Smooth muscle cell (in vitro differentiated cells): ENCODE measurements around the gene ARAP3. TPM values are rescaled to one million over a fixed set of nuclear protein-coding genes. Genes with fewer than 3 reads are reported as not detected.

Experiments
- DNase-seq: peaks from one replicate; lab custom pipeline; 2025; ENCODE audit not compliant: unreplicated experiment; lab: John Stamatoyannopoulos, UW
- H2AFZ ChIP-seq: fragments of 200-600 bp; sonication (generic); 2 replicates; pipeline ENCODE4 v1.6.0; 2016; ENCODE audit warnings: antibody characterized with exemption, low read depth, mild to moderate bottlenecking
- H3F3A ChIP-seq: fragments of 200-600 bp; sonication (generic); 2 replicates; pipeline ENCODE4 v1.6.0; 2017; ENCODE audit warnings: antibody characterized with exemption, low read depth
- H3K27ac ChIP-seq: fragments of 200-600 bp; sonication (generic); 2 replicates; pipeline ENCODE4 v1.5.1; 2016; ENCODE audit warnings: low read depth, mild to moderate bottlenecking
- H3K27me3 ChIP-seq: fragments of 200-600 bp; sonication (generic); 2 replicates; pipeline ENCODE4 v1.6.1; 2016; ENCODE audit warnings: low read depth, mild to moderate bottlenecking
- H3K36me3 ChIP-seq: fragments of 200-600 bp; sonication (generic); 2 replicates; pipeline ENCODE4 v1.5.1; 2016; ENCODE audit warnings: low read depth
- H3K4me1 ChIP-seq: fragments of 200-600 bp; sonication (generic); 2 replicates; pipeline ENCODE4 v1.5.1; 2016; ENCODE audit warnings: low read depth
- H3K4me2 ChIP-seq: fragments of 200-600 bp; sonication (generic); 2 replicates; pipeline ENCODE4 v1.6.0; 2016; ENCODE audit warnings: mild to moderate bottlenecking
- H3K4me3 ChIP-seq: fragments of 200-600 bp; sonication (generic); 2 replicates; pipeline ENCODE4 v1.5.1; 2016; ENCODE audit warnings: mild to moderate bottlenecking
- H3K79me2 ChIP-seq: fragments of 200-600 bp; sonication (generic); 2 replicates; pipeline ENCODE4 v1.6.0; 2016; ENCODE audit warnings: low read depth, mild to moderate bottlenecking
- H3K9ac ChIP-seq: fragments of 200-600 bp; sonication (generic); 2 replicates; pipeline ENCODE4 v1.6.0; 2016; ENCODE audit warnings: low read depth
- H3K9me3 ChIP-seq: fragments of 200-600 bp; sonication (generic); replicated peaks from 2 replicates; pipeline ENCODE4 v1.5.1; 2016; ENCODE audit warnings: low read depth
- H4K20me1 ChIP-seq: fragments of 200-600 bp; sonication (generic); 2 replicates; pipeline ENCODE4 v1.6.0; 2016; ENCODE audit warnings: low read depth
- CTCF ChIP-seq: fragments of 200-600 bp; sonication (generic); IDR thresholded peaks from 2 replicates; pipeline ENCODE4 v1.5.1; 2017; ENCODE audit warnings: borderline replicate concordance, mild to moderate bottlenecking, antibody characterized with exemption; ENCODE audit not compliant: insufficient read depth, poor library complexity, severe bottlenecking
- WGBS: methylation state at CpG from one replicate; pipeline ENCODE4 v1.1.7; 2016; ENCODE audit warnings: low lambda C conversion rate; 5-methylcytosine and 5-hydroxymethylcytosine counted together
- polyA plus RNA-seq: library from polyadenylated mRNA; unstranded; fragments of >200 nt; fragmentation: Nextera tagmentation; extraction: Ambion mirVana; gene quantifications from 2 replicates; pipeline ENCODE4 v1.2.1, GENCODE V29; 2016
- total RNA-seq: library from RNA; depleted of rRNA; stranded (reverse); fragments of >200 nt; gene quantifications from 2 replicates; pipeline ENCODE4 v1.2.3, GENCODE V29; 2014

Gene ARAP3
- total and polyA plus RNA-seq, 2 experiments from 2014 or later, result 9.4 to 11.1 TPM

GRCh38 chr5:141711687-141712086 is 29.7 kb upstream of the ARAP3 start:
- Histone ChIP-seq H2AFZ (no peak overlapping the region), H3K4me3 (no peak overlapping the region), H3K27me3 (peaks cover under 1% of the 10 kb centered on the region), H3F3A (no peaks in the 10 kb centered on the region), H3K36me3 (no peaks in the 10 kb centered on the region), H3K4me1 (no peaks in the 10 kb centered on the region), H3K9ac (no peak overlapping the region), H3K27ac (no peak overlapping the region), H3K9me3 (no peaks in the 10 kb centered on the region), H3K79me2 (no peaks in the 10 kb centered on the region), H4K20me1 (no peaks in the 10 kb centered on the region), H3K4me2 (no peak overlapping the region)
- DNase-seq, result no peak
- no peak for TF ChIP-seq CTCF
- 92% methylated on average over 6 of the region's 6 CpGs for WGBS

- Histone ChIP-seq H2AFZ (no peak overlapping the region), H3K4me1 (no peaks in the 10 kb centered on the region), H3K79me2 (no peaks in the 10 kb centered on the region), H3K4me3 (no peak overlapping the region), H3K9ac (no peak overlapping the region), H3K27me3 (peaks cover 16% of the 10 kb centered on the region), H3K27ac (no peak overlapping the region), H3F3A (no peaks in the 10 kb centered on the region), H3K9me3 (no peaks in the 10 kb centered on the region), H4K20me1 (no peaks in the 10 kb centered on the region), H3K36me3 (no peaks in the 10 kb centered on the region), H3K4me2 (no peak overlapping the region)
- no peak for DNase-seq
- TF ChIP-seq CTCF, result no peak
- 74% methylated on average over 6 of the region's 6 CpGs for WGBS
Measured at GRCh38 chr5:141709699-141710267, 27.8 kb upstream of the ARAP3 start.

GRCh38 chr5:141708016-141708415 is 26.0 kb upstream of the ARAP3 start:
- H3K79me2 ChIP-seq, result no peaks in the 10 kb centered on the region
- peaks cover 34% of the 10 kb centered on the region for H3K27me3 ChIP-seq
- no peak for DNase-seq
- 90% methylated on average over 9 of the region's 9 CpGs for WGBS
- no peaks in the 10 kb centered on the region for H3K9me3 ChIP-seq
- no peak overlapping the region for H3K9ac ChIP-seq
- no peaks in the 10 kb centered on the region for H3K36me3 ChIP-seq
- H3F3A ChIP-seq, result no peaks in the 10 kb centered on the region
- no peaks in the 10 kb centered on the region for H4K20me1 ChIP-seq
- no peak overlapping the region for H3K4me2 ChIP-seq
- no peak overlapping the region for H2AFZ ChIP-seq
- no peak overlapping the region for H3K27ac ChIP-seq
- no peak overlapping the region for H3K4me3 ChIP-seq
- TF ChIP-seq CTCF, result no peak
- H3K4me1 ChIP-seq, result no peaks in the 10 kb centered on the region

GRCh38 chr5:141707510-141707909 is 25.5 kb upstream of the ARAP3 start:
- no peak overlapping the region for H3K27ac ChIP-seq
- no peaks in the 10 kb centered on the region for H3K9me3 ChIP-seq
- H3K27me3 ChIP-seq, result peaks cover 38% of the 10 kb centered on the region
- no peaks in the 10 kb centered on the region for H3K4me1 ChIP-seq
- no peak overlapping the region for H3K4me3 ChIP-seq
- H3K36me3 ChIP-seq, result no peaks in the 10 kb centered on the region
- H4K20me1 ChIP-seq, result no peaks in the 10 kb centered on the region
- TF ChIP-seq CTCF, result no peak
- H2AFZ ChIP-seq, result no peak overlapping the region
- no peaks in the 10 kb centered on the region for H3F3A ChIP-seq
- no peaks in the 10 kb centered on the region for H3K79me2 ChIP-seq
- no peak overlapping the region for H3K4me2 ChIP-seq
- H3K9ac ChIP-seq, result no peak overlapping the region
- DNase-seq, result no peak
- 85% methylated on average over 8 of the region's 8 CpGs for WGBS
